Upper lobe of left lung (tissue), 4 donors: ENCODE results near the gene OAS1.

Experiments used
- EP300 ChIP-seq, 4 donors: sonication (generic); formaldehyde crosslinking; IDR thresholded peaks; one replicate each; pipeline ENCODE4 v1.5.1; 2017; ENCODE audit warnings: antibody characterized with exemption in 4 of 4, control low read depth in 2 of 4
- TF ChIP-seq, protein P1 (sequence below), 6 experiments: fragments of 450-650 bp in 4 of 6; fragments of 200-600 bp in 2 of 6; sonication (generic) in 2 of 6; IDR thresholded peaks; one replicate each; pipeline ENCODE4 v1.5.1; 2016 to 2019; ENCODE audit warnings: antibody characterized with exemption in 6 of 6

DNA sequence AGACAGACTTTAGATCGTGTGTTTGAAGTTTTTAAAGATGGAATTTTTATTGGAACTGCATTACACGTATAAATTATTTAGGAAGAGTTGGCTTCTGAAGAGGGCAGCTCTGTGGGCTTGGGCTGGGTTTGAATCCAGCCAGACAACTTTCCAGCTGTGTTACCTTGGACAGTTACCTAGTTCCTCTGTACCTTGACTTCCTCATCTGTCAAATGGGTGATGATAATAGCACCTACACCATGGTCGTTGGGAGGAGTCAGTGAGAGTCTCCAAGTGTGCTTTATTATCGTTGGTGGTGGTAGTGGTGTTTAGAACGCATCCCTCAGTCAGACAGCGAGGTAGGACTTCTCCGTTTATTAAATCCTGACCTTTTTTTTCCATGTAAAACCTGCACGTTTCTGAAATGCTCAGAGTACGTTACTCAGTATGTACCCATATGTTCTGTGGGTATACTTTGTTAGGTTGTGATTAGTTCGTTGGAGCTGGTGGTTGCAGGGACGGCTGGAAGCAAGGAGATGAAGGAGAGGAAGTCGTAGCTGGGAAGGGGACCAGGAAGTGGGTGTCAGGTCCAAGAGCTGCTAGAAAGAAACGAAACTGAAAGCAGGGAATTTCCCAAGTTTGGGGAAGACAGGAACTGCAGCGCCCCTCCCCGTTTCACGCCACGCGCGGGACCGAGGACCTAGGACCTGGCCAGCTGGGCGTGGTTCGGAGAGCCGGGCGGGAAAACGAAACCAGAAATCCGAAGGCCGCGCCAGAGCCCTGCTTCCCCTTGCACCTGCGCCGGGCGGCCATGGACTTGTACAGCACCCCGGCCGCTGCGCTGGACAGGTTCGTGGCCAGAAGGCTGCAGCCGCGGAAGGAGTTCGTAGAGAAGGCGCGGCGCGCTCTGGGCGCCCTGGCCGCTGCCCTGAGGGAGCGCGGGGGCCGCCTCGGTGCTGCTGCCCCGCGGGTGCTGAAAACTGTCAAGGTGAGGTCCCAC lies 31.3 kb downstream of the OAS1 start, which contains the start of gene OAS3:
- peak in 1 of 4 donors; percentile 51 for TF ChIP-seq EP300 (IDR thresholded peaks at IDR 0.05)
- TF ChIP-seq, protein P1, sequence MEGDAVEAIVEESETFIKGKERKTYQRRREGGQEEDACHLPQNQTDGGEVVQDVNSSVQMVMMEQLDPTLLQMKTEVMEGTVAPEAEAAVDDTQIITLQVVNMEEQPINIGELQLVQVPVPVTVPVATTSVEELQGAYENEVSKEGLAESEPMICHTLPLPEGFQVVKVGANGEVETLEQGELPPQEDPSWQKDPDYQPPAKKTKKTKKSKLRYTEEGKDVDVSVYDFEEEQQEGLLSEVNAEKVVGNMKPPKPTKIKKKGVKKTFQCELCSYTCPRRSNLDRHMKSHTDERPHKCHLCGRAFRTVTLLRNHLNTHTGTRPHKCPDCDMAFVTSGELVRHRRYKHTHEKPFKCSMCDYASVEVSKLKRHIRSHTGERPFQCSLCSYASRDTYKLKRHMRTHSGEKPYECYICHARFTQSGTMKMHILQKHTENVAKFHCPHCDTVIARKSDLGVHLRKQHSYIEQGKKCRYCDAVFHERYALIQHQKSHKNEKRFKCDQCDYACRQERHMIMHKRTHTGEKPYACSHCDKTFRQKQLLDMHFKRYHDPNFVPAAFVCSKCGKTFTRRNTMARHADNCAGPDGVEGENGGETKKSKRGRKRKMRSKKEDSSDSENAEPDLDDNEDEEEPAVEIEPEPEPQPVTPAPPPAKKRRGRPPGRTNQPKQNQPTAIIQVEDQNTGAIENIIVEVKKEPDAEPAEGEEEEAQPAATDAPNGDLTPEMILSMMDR (IDR thresholded peaks at IDR 0.05): peak in 3 of 6 experiments; percentile 5 to 15 (median 6)
